Measurements from ENCODE around the gene RGPD3.
"Not testable (repeated sequence)": the region's sequence is repeated elsewhere in the genome, so short reads cannot be mapped to it uniquely, and the experiment has no call there.

Gene RGPD3

DNA sequence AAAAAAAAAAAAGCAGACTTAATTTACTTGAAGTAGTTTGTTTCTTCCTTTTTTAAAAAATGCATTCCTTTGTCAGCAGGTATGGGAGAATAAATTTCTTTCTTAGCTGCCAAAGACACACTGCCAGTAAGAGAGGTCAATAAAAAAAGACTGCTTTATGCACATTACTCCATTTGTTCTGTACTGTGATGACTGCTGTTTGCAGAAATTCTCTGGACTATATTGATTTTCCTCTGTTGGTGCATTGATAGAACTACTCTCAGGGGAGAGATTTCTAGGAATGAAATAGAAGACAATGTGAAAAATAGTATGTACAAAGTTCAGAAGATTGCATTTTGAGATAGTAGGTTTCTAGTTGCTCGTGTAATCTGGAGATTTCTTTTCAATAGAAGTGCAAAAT is 11.3 kb upstream of the RGPD3 start:
- not testable (repeated sequence) for DNase-seq

DNA sequence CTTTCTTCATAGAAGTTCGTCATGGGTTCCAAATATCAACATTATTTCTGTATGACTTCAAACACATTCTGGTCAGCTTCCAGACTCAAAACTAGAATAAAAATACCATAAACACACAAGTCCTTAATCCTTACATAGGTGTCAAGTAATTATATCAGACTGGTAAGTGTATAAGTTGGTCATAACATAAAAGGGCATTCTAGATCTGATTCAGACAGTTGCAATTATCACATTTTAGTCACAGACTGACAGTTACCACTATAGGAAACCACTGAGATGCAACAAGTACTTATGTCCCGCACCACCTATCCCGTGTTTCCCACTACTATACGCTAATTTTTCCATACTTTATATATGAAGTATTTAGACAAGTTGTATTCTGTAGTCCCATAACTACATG is 9.4 kb upstream of the RGPD3 start:
- DNase-seq: not testable (repeated sequence)

DNA sequence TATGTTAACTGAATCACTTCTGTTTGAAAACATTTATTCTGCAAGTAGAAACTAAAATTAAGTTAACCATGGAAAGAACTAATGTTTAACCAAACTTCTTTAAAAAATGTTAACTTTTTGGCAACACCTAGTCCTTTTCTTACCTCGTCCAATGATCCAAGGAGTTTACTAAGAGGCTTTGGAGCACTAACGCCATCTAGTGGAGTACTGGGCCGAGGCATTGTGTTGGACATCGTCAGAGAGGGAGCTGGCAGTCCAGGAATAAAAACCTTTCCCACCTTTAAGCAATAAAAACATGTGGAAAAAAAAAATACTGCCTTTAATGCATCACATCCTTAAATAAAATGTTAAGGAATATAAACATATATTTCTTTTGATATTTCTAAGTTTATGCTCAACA is 2.4 kb upstream of the RGPD3 start:
- DNase-seq: not testable (repeated sequence)

DNA sequence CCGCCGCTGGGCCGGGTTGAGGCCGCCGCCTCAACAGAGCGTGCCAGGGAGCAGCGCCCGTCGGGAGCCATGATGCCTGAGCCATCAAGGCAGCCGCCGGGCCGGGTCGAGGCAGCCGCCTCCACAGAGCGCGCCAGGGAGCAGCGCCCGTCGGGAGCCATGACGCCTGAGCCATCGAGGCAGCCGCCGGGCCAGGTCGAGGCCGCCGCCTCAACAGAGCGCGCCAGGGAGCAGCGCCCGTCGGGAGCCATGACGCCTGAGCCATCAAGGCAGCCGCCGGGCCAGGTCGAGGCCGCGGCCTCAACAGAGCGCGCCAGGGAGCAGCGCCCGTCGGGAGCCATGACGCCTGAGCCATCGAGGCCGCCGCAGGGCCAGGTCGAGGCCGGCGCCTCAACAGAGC is 697 bp downstream of the RGPD3 start:
- DNase-seq: not testable (repeated sequence)

DNA sequence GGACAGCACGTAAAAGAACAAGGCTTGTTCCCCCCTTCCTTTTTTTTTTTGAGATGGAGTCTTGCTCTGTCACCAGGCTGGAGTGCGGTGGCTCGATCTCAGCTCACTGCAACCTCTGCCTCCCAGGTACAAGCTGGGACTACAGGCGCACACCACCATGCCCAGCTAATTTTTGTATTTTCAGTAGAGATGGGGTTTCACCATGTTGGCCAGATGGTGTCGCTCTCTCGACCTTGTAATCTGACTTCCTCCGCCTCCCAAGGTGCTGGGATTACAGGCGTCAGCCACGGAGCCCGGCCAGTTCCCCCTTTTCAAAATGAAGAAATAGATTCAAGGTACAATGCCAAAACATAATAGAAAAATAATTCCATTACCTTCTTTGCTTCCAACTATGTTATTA is 6.3 kb downstream of the RGPD3 start:
- DNase-seq: not testable (repeated sequence)

DNA sequence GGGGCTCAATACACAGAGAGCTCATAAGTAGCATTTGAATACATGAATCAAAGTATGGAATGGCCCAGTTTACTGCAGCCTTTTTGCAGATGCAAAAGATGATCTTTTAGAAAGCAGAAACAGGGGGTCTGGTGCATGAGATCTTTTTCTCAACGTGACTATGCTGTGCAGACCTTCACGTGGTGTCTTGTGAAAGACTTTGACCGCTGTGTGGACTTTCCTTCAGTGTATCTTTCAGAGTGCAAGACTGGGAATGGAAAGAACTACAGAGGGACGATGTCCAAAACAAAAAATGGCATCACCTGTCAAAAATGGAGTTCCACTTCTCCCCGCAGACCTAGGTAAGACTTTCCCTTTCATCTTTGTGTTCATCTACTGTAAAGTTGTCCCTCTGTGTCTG is 77.5 kb downstream of the RGPD3 start:
- not testable (repeated sequence) for DNase-seq

DNA sequence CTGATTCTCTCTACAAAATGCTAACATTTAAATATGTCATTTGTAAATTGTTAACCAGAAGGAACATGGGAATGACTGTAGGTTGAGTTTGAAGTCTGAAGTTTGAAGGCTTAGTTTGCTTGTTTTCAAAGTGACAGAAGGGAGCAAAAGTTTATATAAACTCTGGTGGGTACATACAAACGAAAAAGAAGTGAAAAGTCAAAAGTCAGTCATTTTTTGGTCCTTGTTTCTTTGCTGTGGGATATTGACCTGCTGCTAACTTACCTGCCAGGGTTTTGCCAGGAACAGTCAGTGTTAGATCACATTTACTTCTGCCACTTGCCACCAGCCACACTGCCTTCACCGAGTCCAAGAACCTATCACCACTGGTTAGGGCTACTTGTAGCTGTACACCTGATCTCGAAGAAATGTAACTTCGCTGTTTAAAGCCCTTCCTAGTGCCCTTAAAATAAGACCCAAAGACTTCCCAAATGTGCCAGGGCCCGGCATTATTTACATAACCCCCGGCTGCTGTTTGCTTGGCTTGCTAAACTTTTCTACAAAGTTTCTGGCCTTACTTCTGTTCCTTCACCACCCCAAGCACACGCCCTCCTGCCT is 79.3 kb downstream of the RGPD3 start:
- not testable (repeated sequence) for DNase-seq

DNA sequence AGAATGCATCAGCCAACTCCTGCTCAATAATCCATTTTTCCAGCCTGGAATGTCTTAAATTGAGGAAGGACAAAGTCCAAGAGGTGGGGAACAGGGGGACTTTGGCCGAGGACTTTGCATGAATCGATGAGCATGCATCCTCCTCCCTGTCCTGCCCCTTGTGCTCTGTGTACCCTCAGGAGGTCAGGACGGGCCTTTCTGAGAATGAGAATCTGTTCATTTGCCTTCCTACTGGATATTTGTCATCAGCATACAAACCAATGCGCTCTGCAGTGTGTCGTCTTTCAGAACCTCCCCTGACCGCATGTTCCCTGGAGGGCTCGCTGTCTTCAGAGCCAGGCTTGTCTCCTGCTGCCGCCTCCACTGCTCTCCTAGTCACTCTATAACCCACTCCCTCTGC is 83.7 kb downstream of the RGPD3 start:
- DNase-seq: not testable (repeated sequence)

DNA sequence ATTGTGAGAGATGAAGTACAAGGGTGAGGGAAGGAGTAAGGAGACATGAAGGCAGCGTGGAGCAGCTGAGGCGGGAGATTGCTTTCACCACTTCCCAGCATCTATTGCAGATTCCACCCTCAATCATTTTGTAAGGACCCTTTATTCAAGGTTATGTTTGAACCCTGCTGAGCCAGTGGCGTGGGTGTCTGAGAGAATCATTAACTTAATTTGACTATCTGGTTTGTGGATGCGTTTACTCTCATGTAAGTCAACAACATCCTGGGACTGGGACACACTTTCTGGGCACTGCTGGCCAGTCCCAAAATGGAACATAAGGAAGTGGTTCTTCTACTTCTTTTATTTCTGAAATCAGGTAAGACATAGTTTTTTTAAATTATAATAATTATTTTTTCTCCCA is 86.3 kb downstream of the RGPD3 start:
- not testable (repeated sequence) for DNase-seq

DNA sequence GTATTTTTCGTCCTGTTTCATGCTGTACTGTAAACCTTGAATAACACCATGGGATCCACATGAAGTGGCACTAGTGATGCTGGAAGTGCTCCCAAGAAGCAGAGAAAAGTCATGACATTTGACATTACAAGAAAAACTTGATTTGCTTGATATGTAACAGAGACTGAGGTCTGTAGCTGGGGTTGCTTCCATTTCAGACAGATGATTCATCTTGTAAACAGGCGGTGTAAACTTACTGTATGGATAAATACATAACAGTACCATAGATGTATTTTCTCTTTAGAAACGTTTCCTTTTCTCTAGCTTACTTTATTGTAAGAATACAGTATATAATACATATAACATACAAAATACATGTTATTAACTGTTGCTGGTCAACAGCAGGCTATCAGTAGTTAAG is 88.6 kb downstream of the RGPD3 start:
- not testable (repeated sequence) for DNase-seq

DNA sequence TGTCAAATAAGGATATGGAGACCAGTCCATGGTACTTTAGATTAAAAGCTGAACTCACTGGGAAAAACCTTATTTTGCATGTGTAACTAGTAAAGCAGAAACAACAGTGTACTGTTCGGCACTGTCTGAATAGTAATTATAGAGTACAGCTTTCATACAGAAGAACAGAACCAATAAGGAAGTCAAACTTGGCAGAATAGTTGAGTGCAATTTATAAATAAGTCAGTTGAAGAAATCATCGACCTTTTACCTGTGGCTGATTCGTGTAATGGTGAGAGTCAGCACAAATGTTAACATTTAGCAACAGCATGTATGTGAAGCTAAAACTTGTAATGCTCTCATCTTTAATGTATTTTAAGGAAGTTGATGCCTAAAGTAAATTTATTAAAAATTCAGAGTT is 99.0 kb downstream of the RGPD3 start:
- DNase-seq: not testable (repeated sequence)

DNA sequence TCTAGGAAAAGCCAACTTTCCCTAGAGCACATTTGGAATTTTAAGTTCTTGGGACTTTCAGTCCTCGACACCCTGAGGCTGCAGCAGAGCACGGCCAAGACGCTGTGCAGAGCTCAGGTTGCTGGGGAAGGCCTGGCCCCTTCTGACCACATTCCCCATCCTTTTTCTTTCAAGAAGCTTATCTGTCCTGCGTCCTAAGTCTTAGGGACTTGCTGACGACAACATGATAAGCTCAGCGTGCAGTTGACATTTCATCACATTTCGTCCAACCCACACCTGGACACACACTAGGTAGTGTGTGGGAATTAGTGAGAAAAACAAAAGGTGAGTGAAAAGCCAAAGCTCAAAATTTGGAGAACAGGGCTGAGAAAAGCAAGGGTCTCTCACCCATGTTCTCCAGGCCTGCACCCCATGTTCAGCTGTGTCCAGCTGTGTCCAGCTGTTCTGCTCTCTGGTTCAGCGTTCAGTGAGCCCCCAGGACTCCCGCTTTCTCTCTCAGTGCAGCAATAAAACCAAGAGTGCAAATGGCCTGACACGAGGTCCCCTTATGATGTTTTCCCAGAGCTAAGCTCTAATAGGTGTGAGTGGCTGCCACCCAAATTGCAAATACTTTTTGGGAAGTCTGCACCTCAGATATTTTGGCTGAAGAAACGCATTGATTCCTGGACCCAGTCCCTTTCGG is 101.9 kb downstream of the RGPD3 start:
- no peak for DNase-seq

DNA sequence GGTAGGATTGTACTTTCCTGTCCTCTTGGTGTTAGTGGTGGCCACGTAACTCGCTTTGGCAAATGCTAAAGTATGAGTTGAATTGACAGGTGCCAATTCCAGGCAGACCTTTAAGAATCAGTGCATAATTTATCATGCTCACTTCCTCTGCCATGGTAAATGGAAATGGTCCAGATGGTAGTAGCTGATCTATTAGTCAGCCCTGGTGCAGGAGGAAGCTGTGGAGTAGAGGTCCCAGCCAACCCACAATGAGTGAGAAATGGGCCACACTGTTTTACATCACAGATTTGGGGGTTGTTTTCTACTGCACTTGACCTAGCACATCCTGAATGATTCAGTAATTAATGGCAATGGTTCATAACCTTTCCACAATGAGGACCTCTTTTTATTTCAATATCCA is 104.4 kb downstream of the RGPD3 start:
- DNase-seq: peak; percentile 23

DNA sequence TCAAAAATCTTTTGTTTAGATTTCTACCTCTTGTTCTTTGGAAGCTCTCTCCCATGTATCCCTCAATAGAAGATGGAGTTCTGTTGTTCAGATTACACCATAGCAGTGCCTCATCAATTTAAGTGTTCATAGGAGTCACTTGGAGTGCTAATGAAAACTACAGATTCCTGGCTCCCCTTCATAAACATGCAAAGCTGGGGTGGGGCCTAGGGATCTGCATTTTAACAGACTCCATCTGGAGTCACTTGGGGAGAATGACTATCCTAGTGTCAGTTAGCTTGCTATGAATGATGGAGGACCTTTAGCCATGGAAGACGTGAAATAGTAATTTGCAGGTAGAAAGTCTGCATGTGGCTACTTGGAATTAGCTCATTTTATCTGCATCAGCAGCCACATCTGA is 105.4 kb downstream of the RGPD3 start:
- no peak for DNase-seq

DNA sequence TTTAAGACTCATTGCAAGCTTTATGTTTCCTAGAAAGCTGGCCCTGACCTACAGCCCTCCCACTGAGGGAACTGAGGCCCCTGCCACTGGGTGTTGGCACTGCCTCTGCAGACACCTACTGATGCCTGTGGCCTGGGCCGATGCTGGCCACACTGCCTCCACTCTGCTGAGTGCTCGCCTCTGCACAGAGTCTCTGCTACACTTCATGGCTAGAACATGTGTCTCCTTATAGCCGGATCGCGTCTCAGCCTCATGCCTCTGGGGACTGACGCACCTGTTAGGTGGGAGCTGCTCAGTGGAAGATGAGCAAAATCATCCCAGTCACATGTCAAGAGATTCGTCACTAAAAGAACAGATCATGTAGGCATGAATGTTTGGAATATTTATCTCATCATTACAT is 108.7 kb downstream of the RGPD3 start:
- no peak for DNase-seq

DNA sequence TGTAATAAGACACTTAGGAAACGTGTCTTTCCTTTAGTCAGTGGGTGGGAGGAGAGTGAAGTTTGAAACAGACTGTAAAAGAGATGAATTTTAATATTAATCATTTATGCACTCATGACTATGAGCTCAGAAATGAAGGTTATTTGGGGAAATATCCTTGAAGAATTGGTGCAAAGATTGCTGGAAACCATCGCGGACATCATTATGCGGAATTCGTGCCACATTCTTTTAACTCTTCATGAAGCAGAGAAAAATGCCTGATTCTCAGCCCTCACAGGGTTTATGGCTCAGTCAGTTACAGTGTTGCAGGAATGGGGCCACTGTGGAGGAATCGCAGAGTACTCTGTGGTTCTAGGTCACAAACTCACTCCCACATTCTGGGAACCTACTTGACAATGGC is 109.7 kb downstream of the RGPD3 start:
- peak; percentile 69 for DNase-seq

DNA sequence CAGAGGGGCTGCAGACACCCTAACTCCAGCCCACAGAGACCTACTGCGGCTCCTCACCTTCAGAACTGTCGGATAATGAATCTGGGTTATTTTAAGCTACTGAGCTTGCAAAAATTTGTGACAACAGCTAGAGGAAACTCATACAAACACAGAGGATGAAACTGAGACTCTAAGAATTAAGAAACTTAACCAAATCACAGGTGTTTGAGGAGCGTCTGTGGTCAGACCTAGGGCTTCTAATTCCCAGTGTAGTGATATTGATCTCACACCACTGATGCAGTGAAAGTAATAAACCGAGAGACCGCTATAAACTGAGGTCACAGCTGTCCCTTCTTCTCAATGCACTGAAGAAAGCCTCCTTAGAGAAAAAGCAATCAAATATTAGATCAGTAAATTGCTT is 110.1 kb downstream of the RGPD3 start:
- DNase-seq: no peak

DNA sequence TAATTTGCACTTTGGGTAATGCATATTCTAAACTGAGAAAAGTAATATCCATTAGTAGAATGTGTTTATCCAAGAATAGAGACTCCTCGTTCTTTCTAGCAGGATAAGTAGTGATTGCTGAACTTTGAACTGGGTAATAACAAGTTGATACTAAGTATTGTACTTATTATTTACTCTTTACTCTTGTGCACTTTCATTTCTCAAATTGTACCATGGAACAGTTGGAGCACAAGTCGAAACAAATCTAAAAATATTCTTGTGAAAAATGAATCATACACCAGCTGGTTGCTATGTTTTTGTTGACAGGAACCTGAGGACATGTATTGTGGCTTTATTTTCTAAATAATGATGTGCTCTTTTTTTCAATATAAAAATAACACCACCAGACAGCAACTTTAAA is 111.9 kb downstream of the RGPD3 start:
- no peak for DNase-seq

DNA sequence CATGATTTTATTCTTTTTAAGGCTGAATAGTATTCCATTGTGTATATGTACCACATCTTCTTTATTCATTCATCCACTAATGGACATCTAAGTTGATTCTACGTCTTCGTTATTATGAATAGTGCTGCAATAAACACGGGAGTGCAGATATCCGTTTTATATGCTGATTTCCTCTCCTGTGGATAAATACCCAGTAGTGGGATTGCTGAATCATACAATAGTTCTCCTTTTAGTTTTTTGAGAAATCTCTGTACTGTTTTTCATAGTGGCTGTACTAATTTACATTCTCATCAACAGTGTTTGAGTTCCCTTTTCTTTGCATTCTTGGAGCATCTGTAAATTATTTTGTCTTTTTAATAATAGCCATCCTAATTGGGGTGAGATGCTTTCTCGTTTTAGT is 114.5 kb downstream of the RGPD3 start:
- DNase-seq: no peak

DNA sequence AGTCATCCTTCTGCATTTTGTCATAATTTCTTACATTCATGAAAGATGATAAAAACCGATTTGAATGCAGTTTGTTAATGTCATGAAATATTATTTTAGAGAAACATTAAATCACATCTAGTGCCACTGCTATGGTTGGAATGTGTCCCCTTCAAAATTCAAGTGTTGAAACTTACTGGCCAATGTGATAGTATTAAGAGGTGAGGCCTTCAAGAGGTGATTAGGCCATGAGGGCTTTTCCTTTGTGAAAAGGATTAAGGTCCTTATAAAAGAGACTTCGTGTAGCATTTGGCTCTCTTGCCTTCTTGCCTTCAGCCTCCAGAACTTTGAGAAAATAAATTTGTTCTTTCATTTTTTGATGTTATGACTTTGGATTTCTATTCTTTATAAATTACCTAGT is 117.2 kb downstream of the RGPD3 start:
- no peak for DNase-seq

DNA sequence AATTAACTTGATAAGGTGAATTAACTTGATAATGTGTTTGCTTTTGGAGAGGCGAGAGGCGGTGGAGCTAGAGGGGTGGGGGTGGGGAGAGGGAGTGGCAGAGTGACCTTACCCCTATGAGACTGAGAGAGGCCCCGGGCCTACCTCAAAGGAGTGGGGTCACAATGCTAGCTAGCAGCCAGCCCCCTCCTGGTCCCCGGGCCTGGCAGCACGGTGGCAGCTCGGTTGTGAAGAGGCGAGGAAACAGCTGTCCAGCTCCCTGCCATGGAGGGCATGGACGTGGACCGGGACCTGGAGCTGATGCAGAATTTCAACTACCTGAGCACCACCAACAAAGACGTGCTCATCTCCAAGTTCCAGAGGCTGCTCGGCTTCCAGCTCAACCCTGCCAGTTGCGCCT is 123.9 kb downstream of the RGPD3 start:
- DNase-seq: no peak

DNA sequence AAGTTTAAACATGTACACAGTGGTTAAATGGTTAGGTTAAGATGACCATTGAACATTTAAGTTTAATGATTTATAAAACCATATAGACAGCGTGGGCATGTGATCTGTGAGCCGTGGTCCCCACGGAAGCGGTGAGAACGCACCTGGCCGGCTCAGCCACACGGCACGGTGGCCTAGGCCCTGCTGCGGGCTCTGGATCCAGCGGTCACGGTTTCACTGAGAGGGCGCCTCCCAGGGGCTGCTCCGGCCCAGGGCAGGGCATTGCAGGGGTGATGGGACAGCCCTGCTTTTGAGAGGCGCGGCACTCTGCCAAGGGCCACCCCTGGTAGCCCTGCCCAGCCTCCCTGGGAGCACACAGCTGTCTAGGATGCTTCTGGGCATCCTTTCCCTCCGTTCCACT is 124.9 kb downstream of the RGPD3 start:
- no peak for DNase-seq

DNA sequence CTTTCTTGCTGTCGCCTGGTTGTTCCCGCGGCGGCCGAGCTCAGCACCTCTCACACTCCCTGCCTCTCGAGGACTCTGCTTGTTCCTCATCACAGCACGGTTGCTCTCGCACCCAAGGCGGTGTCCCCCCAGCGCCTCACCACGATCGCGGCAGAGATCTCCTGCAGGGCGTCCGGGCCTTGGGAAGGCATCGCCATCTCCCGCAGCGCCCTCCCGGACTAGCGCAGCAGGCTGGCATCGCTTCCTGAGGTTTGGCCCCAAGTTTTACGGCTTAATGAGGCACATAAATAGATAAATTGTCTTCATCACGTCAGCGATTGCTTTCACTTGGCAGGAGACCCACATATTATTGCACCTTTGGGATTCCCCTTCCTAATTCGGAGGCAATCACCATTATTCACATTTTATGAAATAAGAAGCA is 125.4 kb downstream of the RGPD3 start:
- no peak for DNase-seq

DNA sequence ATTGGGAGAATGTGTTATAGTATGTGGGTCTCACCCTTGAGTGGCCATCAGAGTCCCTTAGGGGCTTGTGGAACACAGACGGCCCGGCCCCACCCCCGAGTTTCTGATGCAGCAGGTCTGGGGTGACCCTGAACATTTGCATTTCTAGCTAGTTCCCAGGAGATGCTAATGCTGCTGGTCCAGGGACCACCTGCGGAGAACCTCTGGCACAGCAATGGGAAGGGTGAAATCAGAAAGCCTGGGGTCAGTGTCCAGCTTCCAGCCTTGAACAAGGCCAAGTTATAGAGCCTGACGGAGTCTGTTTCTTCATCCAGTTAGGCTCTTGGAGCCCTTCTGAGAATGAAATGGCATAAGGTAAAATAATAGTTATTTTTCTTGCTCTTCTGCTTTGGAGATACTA is 126.5 kb downstream of the RGPD3 start:
- no peak for DNase-seq
